Ovary (tissue), 9 donors: Measurements from ENCODE around the gene TMED7. TPM values are rescaled to one million over a fixed set of nuclear protein-coding genes. Genes with fewer than 3 reads are reported as not detected.

ENCODE experiments used
- DNase-seq, 5 donors: peaks; one replicate each; pipeline ENCODE4 v3.0.0-alpha.2; 2019 to 2020
- H3K27ac ChIP-seq, 2 donors: fragments of 200-600 bp; one replicate each; pipeline versions ENCODE4 v1.5.1 to v1.8.0; 2019 to 2022
- H3K27me3 ChIP-seq: fragments of 200-600 bp; one replicate; pipeline ENCODE4 v1.8.0; 2022
- H3K36me3 ChIP-seq: fragments of 200-600 bp; sonication (generic); one replicate; pipeline ENCODE4 v1.5.1; 2019
- H3K4me1 ChIP-seq: one replicate; pipeline ENCODE4 v1.8.1; 2013; ENCODE audit warnings: mild to moderate bottlenecking, moderate library complexity; ENCODE audit not compliant: insufficient read depth
- H3K4me3 ChIP-seq: fragments of 200-600 bp; sonication (generic); one replicate; pipeline ENCODE4 v1.5.1; 2017
- H3K9me3 ChIP-seq, 2 donors: fragments of 200-600 bp in 1 of 2; sonication (generic) in 1 of 2; one replicate each; pipeline versions ENCODE4 v1.5.1 to v1.8.1; 2013 to 2019; ENCODE audit warnings: mild to moderate bottlenecking in 1 of 2, moderate library complexity in 1 of 2
- EP300 ChIP-seq: sonication (generic); formaldehyde crosslinking; IDR thresholded peaks from one replicate; pipeline ENCODE4 v1.6.1; 2017; ENCODE audit warnings: antibody characterized with exemption
- POLR2A ChIP-seq: fragments of 450-650 bp; IDR thresholded peaks from one replicate; pipeline ENCODE4 v1.6.1; 2017; ENCODE audit warnings: antibody characterized with exemption, mild to moderate bottlenecking, moderate library complexity
- WGBS, 3 donors: extraction: QIAGEN DNeasy Blood & Tissue Kit in 1 of 3; methylation state at CpG; one replicate each; pipeline versions ENCODE4 v1.1.5 to v1.1.7; 2013 to 2017; 5-methylcytosine and 5-hydroxymethylcytosine counted together
- intact Hi-C, 4 donors: fragments of 100-400 bp; cut with DNase I; formaldehyde crosslinking; loops; one replicate each; pipeline versions ENCODE4 v1.11.0 to v1.15.1; 2022 to 2023
- polyA plus RNA-seq, 2 donors: library from polyadenylated mRNA; stranded (reverse); fragments of 200-250 nt in 1 of 2; fragments of 350-450 nt in 1 of 2; fragmentation: Illumina TruSeq in 1 of 2; extraction: RNeasy Lipid Tissue Mini Kit (QIAGEN cat#74804) in 1 of 2; gene quantifications; one replicate each; pipeline ENCODE4 v1.2.3, GENCODE V29; 2013 to 2014
- total RNA-seq, 7 donors: library from RNA; depleted of rRNA in 2 of 7; stranded (reverse); fragments of >200 nt in 2 of 7; fragmentation: NEBNext Ultra II Directional in 3 of 7; extraction: Animal tissue kit (Norgen Biotek cat#: 25700) in 3 of 7; gene quantifications; one replicate each; pipeline versions ENCODE4 v1.1.0 to v1.2.4, GENCODE V29; 2016 to 2023
- TF ChIP-seq, protein P1 (sequence below), 3 donors: fragments of 450-650 bp in 2 of 3; fragments of 200-600 bp in 1 of 3; IDR thresholded peaks; one replicate each; pipeline versions ENCODE4 v1.5.1 to v1.8.0; 2016 to 2022; ENCODE audit warnings: antibody characterized with exemption in 3 of 3, mild to moderate bottlenecking in 1 of 3
- donor health status: DM: no; HTN: no; CAD: no; lungs with moderate emphysema.
- donor health status: DM: no; HTN: no; CAD: no.
- donor health status: Bipolar disorder and iron deficiency.
- donor health status: DM: yes; HTN: yes; CAD: no.
- donor health status: DM: no; HTN: no; CAD: no.
- donor health status: DM: yes; HTN: yes; CAD: no.

Gene TMED7
- total and polyA plus RNA-seq, 9 donors, result 28.0 to 84.2 (median 68.2) TPM

DNA sequence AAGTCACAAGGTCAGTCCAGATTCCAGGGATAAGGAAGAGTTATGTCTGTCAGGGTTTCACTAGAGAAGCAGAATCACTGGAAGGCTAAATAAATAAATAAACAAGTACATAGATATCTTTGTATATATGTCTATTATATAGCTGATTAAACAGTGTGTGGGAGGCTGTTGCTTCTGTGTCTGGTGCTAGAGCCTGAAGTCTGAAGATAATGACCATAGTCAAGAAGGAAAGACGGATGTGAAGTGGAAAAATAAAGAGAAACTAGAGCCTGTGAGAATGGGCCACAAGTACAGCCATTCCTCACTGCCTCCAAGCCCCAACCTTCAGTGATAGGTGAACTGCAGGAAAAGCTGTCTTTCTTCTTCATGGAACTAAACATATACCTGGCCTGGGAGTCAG, 4.1 kb upstream of the TMED7 start:
- 86 to 93% (median 91%) methylated on average over 1 of the region's 1 CpG for whole genome bisulfite sequencing, 3 donors
- no peaks in the 10 kb centered on the region for H3K4me1 ChIP-seq

GRCh38 chr5:115627295-115627865, 1.5 kb upstream of the TMED7 start:
- intact Hi-C loops, result loop anchor here in 1 of 4 donors (10.0 kb wide), 1 partner anchor 457 kb away; the partner anchor contains the start of gene COMMD10
- no peak for TF ChIP-seq POLR2A
- TF ChIP-seq EP300, result no peak
- TF ChIP-seq, protein P1, sequence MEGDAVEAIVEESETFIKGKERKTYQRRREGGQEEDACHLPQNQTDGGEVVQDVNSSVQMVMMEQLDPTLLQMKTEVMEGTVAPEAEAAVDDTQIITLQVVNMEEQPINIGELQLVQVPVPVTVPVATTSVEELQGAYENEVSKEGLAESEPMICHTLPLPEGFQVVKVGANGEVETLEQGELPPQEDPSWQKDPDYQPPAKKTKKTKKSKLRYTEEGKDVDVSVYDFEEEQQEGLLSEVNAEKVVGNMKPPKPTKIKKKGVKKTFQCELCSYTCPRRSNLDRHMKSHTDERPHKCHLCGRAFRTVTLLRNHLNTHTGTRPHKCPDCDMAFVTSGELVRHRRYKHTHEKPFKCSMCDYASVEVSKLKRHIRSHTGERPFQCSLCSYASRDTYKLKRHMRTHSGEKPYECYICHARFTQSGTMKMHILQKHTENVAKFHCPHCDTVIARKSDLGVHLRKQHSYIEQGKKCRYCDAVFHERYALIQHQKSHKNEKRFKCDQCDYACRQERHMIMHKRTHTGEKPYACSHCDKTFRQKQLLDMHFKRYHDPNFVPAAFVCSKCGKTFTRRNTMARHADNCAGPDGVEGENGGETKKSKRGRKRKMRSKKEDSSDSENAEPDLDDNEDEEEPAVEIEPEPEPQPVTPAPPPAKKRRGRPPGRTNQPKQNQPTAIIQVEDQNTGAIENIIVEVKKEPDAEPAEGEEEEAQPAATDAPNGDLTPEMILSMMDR (IDR thresholded peaks at IDR 0.05), result no peak

More for the DNA sequence above, 4.1 kb upstream of the TMED7 start:
- no peaks in the 10 kb centered on the region for H3K27me3 ChIP-seq
- no peak overlapping the region for H3K27ac ChIP-seq
- no peaks in the 10 kb centered on the region for H3K36me3 ChIP-seq
- TF ChIP-seq POLR2A, result no peak
- TF ChIP-seq, protein P1 (IDR thresholded peaks at IDR 0.05), result no peak
- no peak for TF ChIP-seq EP300
- no peaks in the 10 kb centered on the region for H3K9me3 ChIP-seq
- intact Hi-C loops, result loop anchor here in 2 of 4 donors (5.0 to 10.0 kb wide), 2 partner anchors 212 to 455 kb away; partner anchors contain the start of genes AP3S1 (in 1 of the 2), ATG12 (in 1 of the 2) and COMMD10 (in 1 of the 2)
- no peak overlapping the region for H3K4me3 ChIP-seq
- DNase-seq, result no peak

GRCh38 chr5:115626445-115626823, 598 bp upstream of the TMED7 start:
- Histone ChIP-seq H3K27me3 (no peaks in the 10 kb centered on the region), H3K9me3 (no peaks in the 10 kb centered on the region), H3K4me1 (peaks cover 7% of the 10 kb centered on the region), H3K36me3 (no peaks in the 10 kb centered on the region), H3K4me3 (peak overlapping the region; percentile 94), H3K27ac (peak overlapping the region in 1 of 2 donors; percentile 83)
- no peak for DNase-seq
- intact Hi-C loops, result loop anchor here in 1 of 4 donors (10.0 kb wide), 1 partner anchor 458 kb away; the partner anchor contains the start of gene COMMD10
- 0 to 2% (median 1%) methylated on average over 9 of the region's 9 CpGs for WGBS, 3 donors
- TF ChIP-seq POLR2A, result peak; percentile 4
- TF ChIP-seq, protein P1 (IDR thresholded peaks at IDR 0.05), result peak in 1 of 3 donors; percentile 1
- no peak for TF ChIP-seq EP300

More at GRCh38 chr5:115627295-115627865, 1.5 kb upstream of the TMED7 start:
- Histone ChIP-seq H3K27ac (no peak overlapping the region), H3K27me3 (no peaks in the 10 kb centered on the region), H3K4me1 (peaks cover 6% of the 10 kb centered on the region), H3K9me3 (no peaks in the 10 kb centered on the region), H3K4me3 (no peak overlapping the region), H3K36me3 (no peaks in the 10 kb centered on the region)
- no peak for DNase-seq
- 71 to 92% (median 88%) methylated on average over 5 of the region's 5 CpGs for WGBS, 3 donors

GRCh38 chr5:115624994-115625393, 842 bp downstream of the TMED7 start:
- intact Hi-C loops, result loop anchor here in 1 of 4 donors (10.0 kb wide), 1 partner anchor 460 kb away; the partner anchor contains the start of gene COMMD10
- Histone ChIP-seq H3K36me3 (no peaks in the 10 kb centered on the region), H3K4me3 (peak overlapping the region; percentile 94), H3K9me3 (no peaks in the 10 kb centered on the region), H3K27ac (peak overlapping the region; percentile 9 to 83), H3K4me1 (peaks cover 7% of the 10 kb centered on the region), H3K27me3 (no peaks in the 10 kb centered on the region)
- no peak for DNase-seq
- TF ChIP-seq POLR2A (no peak), EP300 (no peak)
- TF ChIP-seq, protein P1 (IDR thresholded peaks at IDR 0.05), result no peak
- 9 to 15% (median 9%) methylated on average over 3 of the region's 3 CpGs for WGBS, 3 donors
